C1 segment of cervical spinal cord (tissue), 14 donors: ENCODE results near the gene ADAMTS4.
A peak's percentile ranks its signal among the peaks of the same experiment; 100 is the strongest.

Source experiments
- DNase-seq, 14 donors: peaks; one replicate each; lab custom pipeline; 2025; lab: John Stamatoyannopoulos, UW

ADAMTS4 gene

DNA sequence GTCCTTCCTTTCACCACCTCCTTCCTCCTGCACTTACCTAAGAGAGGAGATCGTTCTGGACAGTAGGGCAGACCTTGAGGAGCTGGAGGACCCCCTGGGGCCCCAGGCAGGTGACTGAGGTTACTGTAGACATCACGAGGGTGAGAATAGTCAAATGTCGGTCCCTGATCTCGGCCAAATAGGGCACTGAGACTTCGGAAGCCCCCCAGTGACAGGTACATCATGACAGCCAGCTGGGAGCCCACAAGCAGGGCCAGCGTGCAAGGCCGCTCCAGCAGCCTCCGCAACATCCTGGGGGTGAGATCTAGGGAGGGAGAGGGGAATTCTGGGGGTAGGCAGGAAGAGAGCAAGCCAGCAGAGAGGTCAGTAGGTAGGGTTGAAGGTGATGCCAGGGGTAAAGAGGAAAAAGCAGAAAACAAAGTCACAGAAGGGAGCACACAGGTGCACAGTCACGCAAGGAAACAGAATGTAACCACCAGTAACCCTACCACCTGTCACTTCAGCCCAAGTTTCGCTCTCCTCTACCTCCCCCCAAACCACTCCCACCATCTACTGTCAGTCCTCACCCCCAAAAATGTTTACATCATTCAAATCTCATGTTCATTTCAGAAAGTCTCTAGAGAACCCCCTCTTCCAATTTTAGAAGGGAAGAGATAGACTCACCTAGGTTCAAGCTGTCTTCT, 22.9 kb downstream of the ADAMTS4 start:
- DNase-seq, result no peak

DNA sequence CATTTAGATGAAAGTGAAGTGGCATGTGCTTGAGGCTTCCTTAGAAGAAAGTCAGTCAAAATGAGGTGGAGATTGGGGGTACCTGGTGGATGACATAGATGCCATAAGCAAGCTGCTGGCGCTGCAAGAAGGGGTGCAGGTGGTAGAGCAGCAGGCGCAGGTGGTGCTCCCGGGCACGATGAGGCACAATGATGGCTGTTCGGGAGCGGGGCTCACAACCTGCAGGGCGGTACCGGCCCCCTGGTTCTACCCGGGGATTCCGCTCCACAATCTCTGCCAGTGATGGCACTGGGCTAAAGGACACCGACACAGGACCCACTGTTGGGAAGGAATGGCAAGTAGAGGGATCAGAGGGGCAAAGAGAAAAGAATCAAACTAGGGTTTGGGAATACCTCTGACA, 23.9 kb downstream of the ADAMTS4 start:
- DNase-seq, result no peak

DNA sequence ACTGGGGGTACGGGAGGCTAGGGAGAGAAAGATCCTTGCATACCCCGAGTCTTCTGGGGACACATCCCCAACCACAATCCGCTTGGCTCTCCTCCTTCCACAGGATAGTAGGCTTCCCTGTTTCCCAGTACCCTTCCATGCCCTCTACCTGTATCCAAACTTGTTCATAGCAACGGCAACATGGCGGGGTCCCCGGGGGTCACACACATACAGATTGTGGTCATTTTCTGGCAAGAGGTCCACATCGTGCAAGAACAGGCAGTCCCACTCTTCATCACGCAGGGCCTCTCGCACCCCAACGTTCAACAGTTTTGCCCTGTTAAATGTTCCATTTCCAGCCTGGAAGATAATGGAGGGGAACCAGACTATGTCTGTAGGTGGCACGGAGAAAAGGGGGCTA, 25.1 kb downstream of the ADAMTS4 start:
- no peak for DNase-seq

DNA sequence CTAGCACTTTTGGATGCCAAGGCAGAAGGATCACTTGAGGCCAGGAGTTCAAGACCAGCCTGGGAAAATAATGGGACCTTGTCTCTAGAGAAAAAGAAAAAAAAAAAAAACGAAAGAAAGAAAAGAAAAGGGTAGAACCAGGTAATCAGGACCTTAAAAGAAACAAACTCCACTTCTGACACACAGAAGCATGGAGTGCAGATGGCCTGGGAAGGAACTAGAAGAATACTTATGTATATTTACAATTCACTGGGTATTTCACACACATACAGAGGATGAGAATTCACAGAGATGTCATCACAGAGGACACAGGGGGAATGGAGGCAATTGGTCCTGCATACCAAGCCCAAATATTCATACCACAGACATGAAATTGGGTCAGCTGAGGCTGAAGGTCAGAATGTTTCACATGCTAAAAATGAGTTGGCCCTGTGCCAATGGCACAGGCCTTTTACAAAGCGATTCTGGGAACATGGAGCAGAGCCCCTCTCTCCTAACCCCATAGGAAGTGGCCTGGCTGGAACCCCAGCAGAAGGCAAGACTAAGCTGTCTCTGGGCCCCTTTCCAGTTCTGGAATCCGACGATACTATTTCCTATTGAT, 26.0 kb downstream of the ADAMTS4 start:
- no peak for DNase-seq

DNA sequence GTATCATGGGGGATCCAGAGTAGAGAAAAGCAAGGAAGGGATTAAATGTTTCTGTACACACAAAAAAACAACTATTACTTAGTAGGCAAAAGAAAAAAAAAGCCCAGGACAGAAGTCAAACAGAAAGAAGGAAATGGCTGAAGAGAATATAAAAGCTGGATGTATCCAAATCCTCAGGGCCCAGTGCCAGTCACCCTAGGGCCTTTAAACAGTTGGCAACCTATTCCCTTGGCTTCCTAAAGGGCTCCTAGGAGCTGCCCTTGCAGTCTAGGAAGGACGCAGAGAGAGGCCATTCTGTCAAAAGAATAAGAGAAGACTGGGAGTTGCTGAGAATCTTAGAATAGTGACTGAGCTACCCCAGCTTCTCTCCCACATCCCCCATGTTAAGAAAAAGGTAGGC, 26.5 kb downstream of the ADAMTS4 start:
- no peak for DNase-seq

DNA sequence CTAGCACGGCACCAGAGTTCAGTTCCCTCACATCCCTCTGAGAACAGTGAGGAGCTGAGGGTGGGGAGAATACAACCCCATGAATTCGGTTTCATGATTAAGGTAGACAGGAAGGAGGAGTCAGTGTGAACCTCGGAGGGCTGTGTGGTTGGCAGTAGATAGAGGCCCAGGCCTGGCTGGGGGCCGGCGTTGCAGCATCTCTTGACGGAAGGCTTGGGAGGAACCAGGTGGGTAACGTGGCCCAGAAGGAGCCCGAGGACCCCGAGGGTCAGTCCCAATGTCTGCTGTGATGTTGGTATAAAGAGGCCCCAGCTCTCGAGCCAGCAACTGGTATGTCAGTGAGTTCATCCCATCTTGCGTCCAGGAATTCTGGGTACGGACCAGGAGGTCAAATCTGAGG, 27.2 kb downstream of the ADAMTS4 start:
- DNase-seq, result no peak

DNA sequence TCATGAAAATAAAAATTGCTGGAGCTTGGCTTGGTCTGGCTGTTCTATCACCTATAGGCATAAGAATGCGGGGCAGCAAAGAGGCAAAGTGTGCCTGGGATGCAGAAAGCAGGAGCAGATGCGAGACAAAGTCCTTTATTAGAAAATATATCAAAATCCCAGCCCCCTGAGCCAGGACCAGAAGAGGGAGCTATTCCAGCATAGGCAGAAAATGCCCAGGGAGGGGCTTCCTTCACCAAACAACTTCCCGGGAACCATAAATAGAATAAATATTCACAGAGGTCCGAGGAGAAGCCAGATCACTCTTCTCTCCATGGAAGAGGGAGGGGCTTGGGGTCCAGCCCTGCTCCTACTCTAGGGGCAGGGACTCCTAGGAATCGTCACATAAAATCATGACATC, 27.7 kb downstream of the ADAMTS4 start:
- no peak for DNase-seq

DNA sequence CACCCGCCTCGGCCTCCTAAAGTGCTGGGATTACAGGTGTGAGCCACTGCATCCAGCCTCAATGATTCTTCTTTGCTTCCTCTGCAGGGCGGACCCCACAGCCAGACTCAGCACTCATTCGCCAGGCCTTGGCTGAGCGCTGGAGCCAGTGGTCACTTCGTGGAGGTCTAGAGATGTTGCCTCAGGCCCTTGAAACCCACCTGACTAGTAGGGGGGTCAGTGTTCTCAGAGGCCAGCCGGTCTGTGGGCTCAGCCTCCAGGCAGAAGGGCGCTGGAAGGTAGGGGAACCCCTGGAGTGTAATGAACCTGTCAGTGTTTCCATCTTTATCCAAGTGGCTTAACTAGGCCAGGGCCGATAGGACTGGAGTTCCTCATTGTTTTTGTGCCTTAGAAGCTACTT, 29.9 kb downstream of the ADAMTS4 start:
- DNase-seq, result no peak

DNA sequence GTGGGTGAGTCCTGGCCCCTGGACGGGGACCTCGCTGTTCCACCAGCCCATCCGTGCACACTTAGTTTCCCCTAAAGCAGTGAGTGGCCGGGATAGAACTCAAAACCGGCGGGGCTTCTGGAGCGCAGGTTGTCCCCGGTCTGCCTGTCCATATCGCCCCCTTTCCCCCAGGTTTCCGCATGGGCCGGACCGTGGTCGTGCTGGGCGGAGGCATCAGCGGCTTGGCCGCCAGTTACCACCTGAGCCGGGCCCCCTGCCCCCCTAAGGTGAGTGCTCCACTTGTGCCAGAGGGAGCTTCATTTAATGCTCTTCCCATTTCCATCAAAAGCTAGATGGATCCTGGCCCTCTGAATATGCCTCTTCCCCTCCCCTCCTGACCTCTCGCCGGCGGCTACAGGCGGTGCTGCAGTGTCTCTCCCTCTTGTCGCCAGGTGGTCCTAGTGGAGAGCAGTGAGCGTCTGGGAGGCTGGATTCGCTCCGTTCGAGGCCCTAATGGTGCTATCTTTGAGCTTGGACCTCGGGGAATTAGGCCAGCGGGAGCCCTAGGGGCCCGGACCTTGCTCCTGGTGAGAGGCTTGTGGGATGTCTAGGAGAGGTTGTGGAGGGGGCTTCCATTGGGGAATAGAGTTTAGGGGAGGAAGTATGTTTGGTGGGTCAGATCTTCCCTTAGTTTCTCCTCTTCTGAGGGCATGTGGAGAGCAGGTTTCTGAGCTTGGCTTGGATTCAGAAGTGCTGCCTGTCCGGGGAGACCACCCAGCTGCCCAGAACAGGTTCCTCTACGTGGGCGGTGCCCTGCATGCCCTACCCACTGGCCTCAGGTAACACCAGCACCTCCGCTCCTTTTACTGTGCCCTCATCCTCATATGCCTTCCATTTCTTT, 31.9 kb downstream of the ADAMTS4 start:
- DNase-seq, result peak in 2 of 14 donors; percentile 23 to 44

DNA sequence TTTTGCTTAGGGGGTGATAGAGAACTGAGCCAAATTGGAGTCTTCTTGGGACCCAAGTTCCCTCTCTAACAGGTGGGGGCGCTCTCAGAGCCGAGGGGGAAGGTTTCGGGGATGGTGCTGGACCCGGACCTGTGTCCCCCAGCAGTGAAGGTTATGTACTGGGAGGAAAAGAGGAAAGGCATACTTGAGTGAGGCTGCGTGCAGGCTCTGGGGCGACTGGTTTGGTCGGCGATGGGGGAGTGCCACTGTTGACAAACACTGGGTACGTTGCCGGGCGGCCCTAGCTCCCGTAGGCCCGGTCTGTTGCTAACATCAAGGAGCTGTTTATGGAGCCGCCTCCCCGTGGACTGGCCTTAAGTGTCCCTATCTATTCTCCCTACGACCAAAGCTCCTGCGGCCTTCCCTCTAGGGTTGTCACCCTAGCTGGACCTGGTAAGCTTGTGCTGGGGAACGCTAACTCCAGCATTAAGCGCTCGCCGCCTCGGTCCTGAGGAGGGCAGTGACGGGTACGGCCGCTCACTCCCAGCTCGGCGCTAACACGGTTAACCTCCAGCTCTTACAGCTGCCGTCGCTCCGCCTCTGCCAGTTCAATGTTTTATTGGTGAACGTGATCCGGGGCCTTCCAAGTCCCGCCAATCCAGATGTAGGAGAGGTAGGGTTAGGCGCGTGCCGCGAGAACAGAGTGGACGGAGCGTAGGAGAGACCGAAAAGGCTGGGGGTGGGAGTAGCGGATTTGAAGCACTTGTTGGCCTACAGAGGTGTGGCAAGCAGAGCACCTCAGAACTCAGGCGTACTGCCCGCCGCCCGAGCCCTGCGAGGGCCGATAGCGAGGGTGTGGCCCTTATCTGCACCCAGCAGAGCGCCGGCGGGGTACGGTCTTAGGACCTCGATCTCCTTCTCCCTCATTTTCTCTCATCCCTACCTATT, 32.8 kb downstream of the ADAMTS4 start, which contains the start of gene PPOX:
TSS of gene PPOX (plus strand) at position 685 of the 927 bp plus-strand sequence. CDS start 422 bp downstream, outside the sequence.
- peak; percentile 85 to 98 (median 96) for DNase-seq

DNA sequence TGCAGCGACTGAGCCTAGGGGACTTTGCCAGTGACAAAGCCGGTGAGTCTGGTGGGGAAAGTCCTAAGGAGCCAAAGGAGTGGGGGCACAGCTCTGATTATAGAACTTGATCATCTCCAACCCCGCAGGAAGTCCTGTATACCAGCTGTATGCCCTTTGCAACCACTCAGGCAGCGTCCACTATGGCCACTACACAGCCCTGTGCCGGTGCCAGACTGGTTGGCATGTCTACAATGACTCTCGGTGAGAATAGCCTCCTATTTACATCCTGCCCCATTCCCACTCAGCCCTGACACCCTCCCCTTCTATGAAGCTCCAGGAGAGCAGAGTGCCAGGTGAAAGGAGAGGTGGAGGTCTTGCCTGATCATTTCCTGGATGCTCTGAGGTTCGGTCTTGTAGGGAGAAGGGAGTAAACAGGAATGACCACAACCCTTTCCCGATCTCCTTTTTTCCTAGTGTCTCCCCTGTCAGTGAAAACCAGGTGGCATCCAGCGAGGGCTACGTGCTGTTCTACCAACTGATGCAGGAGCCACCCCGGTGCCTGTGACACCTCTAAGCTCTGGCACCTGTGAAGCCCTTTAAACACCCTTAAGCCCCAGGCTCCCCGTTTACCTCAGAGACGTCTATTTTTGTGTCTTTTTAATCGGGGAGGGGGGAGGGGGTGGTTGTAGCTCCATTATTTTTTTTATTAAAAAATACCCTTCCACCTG, 33.8 kb downstream of the ADAMTS4 start:
- DNase-seq, result peak in 1 of 14 donors; percentile 18

DNA sequence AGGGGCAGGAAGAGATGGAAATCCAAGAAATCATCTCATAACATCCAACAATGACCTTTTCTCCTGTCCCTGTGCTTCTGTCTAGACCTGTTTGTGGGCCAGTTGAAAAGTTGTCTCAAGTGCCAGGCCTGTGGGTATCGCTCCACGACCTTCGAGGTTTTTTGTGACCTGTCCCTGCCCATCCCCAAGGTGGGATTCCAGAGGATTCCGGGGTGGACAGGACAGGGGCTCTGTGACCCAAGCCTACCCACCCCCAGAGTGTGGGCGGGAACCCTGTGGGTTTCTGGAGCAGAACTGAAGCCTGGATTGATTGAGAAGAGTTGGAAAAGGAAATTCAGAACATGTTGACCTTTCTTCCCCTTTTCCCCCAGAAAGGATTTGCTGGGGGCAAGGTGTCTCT, 35.1 kb downstream of the ADAMTS4 start:
- no peak for DNase-seq

DNA sequence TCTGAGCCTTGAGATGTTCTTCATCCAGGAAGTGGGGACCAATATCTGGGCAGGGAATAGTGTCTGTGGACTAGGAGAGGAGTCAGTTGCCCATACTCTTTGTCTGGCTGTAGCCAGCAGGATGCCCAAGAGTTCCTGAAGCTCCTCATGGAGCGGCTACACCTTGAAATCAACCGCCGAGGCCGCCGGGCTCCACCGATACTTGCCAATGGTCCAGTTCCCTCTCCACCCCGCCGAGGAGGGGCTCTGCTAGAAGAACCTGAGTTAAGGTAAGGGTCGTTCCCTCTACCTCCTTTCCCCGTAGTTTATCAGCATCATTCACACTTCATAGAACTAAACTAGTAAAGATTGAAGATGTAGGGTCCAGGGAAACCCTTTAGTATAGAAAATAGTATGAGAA, 36.0 kb downstream of the ADAMTS4 start:
- no peak for DNase-seq

DNA sequence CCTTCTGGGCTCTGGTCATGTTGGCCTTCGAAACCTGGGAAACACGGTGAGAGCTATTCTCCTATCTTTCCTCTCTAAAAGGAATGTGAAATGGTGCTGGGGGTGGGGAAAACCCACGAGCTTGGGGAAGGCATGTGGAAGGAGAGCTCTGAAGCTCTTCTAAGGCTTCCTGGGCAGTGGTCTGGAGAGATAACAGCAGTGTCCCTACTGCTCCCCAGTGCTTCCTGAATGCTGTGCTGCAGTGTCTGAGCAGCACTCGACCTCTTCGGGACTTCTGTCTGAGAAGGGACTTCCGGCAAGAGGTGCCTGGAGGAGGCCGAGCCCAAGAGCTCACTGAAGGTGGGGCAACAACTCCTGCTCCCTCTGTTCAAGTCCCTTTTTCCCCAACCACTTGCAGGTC, 36.8 kb downstream of the ADAMTS4 start:
- no peak for DNase-seq

DNA sequence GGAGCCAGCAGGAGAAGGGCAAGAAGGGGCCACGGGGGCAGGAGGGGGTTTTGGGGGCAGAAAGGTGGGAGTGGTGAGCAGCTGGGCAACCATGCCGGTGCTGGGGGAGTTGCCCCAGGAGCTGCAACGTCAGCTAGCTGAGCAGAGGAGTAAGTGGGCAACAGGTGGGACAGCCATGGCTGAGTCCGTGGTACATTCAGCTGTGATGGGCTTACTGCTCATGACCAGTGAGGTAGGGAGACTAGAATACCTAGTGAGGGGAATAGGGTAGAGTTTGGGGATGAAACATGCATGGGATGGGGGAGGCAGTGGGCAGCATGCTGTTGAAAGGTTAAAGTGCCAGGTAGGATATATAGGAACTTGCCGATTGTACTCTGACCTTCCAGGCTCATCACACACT, 37.2 kb downstream of the ADAMTS4 start:
- DNase-seq, result no peak

DNA sequence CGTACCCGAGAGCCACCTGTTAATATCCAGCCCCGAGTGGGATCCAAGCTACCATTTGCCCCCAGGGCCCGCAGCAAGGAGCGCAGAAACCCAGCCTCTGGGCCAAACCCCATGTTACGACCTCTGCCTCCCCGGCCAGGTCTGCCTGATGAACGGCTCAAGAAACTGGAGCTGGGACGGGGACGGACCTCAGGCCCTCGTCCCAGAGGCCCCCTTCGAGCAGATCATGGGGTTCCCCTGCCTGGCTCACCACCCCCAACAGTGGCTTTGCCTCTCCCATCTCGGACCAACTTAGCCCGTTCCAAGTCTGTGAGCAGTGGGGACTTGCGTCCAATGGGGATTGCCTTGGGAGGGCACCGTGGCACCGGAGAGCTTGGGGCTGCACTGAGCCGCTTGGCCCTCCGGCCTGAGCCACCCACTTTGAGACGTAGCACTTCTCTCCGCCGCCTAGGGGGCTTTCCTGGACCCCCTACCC, 38.1 kb downstream of the ADAMTS4 start:
- DNase-seq, result no peak

DNA sequence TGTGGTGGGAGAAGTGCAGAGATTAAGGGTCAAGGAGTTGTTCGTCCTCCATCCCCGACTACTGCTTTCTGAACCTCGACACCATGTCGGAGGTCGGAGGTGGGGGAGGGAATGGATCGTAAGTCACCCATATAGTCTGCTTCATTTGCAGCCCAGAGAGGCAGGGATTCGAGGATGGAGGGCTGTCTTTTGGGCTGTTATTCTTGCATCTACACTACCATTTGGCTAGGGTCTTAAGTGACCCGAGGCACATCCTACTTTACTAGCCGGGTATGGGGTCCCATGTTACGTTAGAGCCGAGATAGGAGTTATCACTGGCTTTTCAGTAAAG, 39.0 kb downstream of the ADAMTS4 start:
- no peak for DNase-seq

DNA sequence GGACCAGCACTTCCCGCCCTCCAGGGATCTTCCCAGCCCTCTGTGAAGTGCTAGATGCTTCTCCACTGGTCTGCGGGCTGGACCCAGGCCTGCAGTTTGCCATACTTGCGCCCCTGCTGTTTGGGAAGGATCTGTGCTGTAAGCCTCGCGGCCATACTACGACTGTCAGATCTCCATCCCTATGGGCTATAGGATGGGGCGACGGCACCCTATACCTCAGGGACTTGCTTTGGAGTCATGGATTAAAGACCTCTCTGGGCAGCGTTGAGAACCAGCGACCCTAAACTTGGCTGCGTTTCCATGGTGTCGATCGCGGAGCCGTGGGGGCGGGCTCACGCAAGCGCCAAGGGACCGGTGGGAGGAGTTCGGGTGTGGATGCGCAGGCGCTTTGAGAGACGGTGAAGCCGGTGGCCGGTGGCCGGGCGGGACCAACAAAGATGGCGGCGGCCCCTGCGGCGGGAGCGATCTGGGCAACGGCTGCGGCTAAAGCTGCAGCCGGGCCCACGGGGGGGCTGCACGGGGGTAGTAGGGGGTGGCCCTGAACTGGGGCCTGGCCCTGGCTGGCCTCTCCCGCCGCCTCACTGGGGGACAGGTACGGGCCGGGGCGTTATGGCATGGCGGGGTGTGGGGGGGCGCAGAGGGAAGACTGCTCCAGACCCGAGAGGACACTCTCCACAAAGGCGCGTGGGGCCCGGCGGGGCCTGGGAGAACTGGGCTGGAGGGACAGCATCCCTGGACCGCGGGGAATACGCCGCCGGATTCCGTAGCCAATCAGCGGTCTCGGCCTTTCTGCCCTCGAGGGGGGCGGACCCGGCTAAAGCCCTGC, 39.6 kb downstream of the ADAMTS4 start, which contains the start of gene USP21:
TSS of gene USP21 (plus strand) at position 414 of the 826 bp plus-strand sequence. CDS start 1,141 bp downstream, outside the sequence.
- DNase-seq, result peak; percentile 31 to 96 (median 90)

DNA sequence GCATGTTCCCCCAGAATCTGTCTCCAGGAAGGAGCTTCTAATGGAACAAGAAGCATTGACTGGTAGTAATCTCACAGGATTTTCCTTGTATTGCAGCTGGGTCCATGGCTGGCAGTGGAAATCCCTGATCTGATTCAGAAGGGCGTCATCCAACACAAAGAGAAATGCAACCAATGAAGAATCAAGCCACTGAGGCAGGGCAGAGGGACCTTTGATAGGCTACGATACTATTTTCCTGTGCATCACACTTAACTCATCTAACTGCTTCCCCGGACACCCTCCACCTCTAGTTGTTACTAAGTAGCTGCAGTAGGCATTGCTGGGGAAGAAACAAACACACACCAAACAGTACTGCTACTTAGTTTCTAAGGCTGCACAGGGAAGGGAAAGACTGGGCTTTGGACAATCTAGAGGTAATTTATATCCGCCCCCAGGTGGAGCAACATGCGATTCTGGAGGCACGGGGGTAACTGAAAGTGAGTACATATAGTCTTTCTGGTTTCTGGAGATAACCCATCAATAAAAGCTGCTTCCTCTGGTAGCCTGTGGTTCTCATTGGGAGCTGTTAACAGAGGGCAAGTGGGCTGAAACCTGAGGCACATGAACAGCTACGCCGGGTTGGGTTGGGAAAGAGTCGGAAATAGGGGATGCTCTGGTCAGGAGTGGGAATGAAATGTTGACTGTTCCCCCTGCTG, 40.4 kb downstream of the ADAMTS4 start:
- DNase-seq, result no peak
